Esophagus (tissue), 2 donors: ENCODE measurements around the gene ZNF722. TPM values are rescaled to one million over a fixed set of nuclear protein-coding genes. Genes with fewer than 3 reads are reported as not detected.

Experiments used
- polyA plus RNA-seq, 2 donors: library from polyadenylated mRNA; stranded (reverse); fragments of 200-250 nt; gene quantifications; one replicate each; pipeline ENCODE4 v1.2.3, GENCODE V29; 2013
- donor health status: healthy with polysubstance abuse.
- donor health status: Bipolar disorder and iron deficiency.

ZNF722 gene
- polyA plus RNA-seq, 2 donors, result not detected

Other genes with a start within 250 kb of the ZNF722 start
- under 1 TPM; 0.08 to 0.29 TPM for gene ZNF727, start 46.6 kb downstream of the ZNF722 start, polyA plus RNA-seq
- not detected for gene ZNF735, start 208.4 kb downstream of the ZNF722 start, polyA plus RNA-seq
- not detected for gene ZNF679, start 229.6 kb downstream of the ZNF722 start, polyA plus RNA-seq